GDM1 (cell line): ENCODE measurements around the gene PRKAB1.
"Not testable (repeated sequence)": the region's sequence is repeated elsewhere in the genome, so short reads cannot be mapped to it uniquely, and the experiment has no call there.

Experiments
- DNase-seq: peaks from one replicate; lab custom pipeline; 2025; lab: John Stamatoyannopoulos, UW

PRKAB1 gene

DNA sequence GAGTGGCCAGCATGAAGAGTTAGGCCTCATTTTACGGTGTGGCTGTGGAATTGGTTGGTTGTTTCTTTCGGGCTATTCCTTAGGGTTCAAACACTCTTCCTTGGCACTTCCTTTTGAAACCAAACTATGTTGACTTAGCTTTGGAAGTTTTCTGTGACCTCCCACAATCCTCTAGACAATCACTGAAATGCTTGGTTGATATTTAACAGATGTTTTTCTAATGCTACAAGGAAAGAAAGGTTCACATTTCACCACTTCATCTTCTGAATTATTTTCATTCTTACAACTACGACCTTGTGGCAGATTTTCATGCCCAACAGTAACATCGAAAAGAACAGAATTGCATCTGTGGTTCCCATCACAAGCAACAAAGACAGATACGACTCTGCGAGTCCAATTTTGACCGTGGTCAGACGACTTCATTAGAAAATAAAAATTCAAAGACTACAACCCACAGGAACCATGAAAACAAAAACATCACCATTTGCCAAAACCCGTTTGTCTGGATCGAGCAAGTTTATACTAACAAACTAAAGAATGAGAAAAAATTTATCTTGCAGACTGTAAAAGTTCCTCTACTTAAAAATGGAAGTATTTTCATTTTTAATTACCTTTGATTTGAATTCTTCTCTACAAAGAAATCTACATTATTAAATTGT is 16.9 kb downstream of the PRKAB1 start:
- DNase-seq = no peak

- no peak for DNase-seq
Measured at GRCh38 chr12:119685375-119685774, 17.4 kb downstream of the PRKAB1 start.

DNA sequence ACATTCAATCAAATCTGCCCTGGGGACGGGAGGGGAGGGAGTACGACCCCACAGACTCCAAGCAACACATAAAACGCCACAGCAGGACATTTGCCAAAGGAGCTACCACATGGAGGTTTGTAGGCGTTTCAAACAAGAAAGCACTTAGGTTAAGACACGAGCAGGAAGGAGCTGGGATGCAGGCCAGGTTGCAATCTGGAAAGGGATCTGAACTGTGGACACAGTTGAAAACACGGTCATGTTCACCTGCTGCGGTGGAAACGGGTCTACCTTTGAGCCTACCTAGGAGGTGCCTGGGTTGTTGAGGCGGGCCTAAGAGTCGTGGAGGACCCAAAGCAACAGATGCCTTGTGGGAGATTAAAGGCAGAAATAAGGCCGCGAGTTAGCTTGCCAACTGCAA is 18.4 kb downstream of the PRKAB1 start:
- DNase-seq = no peak

GRCh38 chr12:119686776-119687175 is 18.8 kb downstream of the PRKAB1 start:
- DNase-seq = no peak

DNA sequence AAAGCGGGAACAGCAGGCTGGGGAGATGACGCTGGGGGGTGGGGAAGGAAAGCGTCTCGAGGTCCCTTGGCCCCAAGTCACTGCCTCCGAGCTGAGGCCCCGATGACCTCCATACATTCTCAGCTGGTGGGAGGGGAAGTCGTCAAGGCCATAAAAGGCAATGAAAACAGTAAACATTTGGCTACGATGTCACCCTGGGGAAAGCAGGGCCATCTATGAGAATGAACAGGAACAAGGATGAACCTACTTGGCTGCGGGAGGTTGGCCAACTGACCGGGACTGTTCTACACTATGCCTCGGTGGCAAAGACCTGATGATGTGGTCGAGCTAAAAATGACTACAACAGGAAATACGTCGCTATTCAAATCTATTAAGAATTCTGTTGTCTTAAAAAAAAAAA is 19.5 kb downstream of the PRKAB1 start:
- DNase-seq = no peak

DNA sequence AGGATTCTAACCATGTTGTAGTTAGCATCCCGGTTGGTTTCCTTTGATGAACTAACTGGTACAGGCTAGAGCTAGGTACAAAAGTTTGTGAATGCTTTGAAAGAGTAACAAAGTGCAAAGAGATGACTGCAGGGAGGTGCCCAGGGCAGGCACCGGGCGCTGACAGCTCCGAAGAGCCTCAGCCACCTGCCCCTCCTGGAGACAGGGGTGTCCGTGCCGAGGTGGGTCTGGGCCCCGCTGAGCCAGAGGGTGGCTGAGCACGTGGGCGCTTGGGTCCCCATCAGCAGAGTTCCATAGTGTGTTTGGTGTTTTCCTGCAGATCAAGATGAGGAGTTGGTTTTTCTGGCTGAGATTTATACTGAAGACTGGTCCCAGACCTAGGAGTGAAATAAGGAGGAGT is 19.9 kb downstream of the PRKAB1 start:
- DNase-seq = no peak

GRCh38 chr12:119689935-119690500 is 22.1 kb downstream of the PRKAB1 start:
- no peak for DNase-seq

- no peak for DNase-seq
Measured at GRCh38 chr12:119691202-119691810, 23.4 kb downstream of the PRKAB1 start.

GRCh38 chr12:119692410-119692809 is 24.5 kb downstream of the PRKAB1 start:
- DNase-seq = no peak

GRCh38 chr12:119692997-119693396 is 25.1 kb downstream of the PRKAB1 start:
- no peak for DNase-seq

- DNase-seq = no peak
Measured at GRCh38 chr12:119693511-119693910, 25.6 kb downstream of the PRKAB1 start.

DNA sequence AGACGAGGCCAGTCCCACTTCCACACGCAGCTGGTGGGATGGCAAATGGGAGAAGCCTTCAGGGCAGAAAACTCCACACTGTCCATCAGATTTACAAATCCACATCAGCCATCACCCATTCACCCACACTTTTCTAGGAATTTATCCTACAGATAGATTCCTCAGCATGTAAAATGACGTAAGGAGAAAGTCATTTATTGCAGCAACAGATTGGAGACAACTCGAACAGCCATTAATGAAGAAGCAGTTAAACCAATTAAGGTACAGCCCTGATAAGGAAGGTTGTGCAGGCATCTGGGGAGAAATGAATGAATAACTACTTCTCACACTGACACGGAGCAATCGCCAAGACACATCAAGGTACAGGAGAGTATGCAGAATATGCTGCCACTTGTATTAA is 26.2 kb downstream of the PRKAB1 start:
- no peak for DNase-seq

DNA sequence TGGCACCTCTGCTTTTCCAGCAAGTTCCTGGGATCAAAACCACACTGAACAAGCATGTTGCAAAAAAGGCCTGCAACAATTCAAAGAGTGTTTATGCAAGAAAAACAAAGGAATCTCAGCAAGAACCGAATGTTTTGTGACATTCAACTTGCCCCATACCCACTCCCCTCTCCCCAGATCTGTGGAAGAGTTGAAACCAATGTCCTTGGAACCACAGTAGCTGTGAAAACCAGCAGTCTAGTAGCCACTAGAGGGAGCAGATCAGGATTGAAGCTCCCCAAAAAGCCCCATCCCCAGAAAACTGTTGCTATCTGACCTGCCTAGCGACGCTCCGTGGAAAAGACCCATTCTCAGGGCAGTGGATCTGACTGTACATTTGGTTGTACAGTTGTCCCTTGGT is 27.1 kb downstream of the PRKAB1 start:
- no peak for DNase-seq

- DNase-seq = no peak
Measured at GRCh38 chr12:119696943-119697342, 29.0 kb downstream of the PRKAB1 start.

- DNase-seq = no peak
Measured at GRCh38 chr12:119699199-119699760, 31.3 kb downstream of the PRKAB1 start.

DNA sequence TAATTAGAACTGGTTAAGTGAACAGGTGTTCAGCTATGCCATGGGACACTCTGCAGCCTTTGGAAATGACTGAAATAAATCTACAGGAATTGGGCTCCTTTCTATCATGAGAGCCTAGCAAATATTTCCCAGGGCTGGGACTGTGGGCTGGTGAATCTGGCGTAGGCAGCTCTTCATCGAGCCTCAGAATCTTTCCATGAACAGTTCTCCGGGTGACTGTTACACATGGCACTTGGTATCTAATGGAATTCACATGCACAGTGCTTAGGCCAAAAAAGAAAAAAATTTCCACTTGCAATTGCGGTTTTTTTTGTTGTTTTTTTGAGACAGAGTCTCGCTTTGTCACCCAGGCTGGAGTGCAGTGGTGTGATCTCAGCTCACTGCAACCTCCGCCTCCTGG is 32.1 kb downstream of the PRKAB1 start:
- no peak for DNase-seq

DNA sequence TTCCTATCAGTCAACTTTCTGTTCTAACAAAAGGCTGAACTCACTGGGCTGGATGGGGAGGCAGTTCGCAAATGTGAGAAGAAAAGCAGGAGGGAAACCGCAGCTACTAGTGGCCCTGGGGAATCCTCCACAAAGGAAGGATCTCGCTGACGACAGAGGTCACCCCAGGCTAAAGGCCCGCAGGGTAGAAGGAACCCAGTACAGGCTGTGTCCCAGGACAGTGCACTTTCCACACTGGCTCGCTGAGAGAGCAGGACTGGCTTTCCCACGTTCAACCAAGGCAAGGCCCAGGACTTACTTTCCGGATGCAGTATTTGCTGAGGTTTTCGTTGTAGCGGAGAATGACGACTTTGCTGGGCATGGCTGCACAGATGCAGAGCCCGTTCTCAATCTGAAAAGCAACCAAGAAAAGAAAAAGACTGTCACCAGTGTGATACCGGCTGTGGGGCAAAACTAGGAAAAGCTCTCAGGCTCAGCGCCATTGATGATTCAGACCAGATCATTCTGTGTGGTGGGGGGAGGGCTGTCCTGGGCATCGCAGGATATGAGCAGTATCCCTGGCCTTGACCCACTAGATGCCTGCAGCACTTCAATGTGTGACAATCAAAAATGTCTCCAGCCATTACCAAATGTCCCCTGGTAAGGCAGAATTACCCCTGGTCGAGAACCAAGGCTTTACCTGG is 36.3 kb downstream of the PRKAB1 start:
- DNase-seq = no peak

GRCh38 chr12:119705182-119705581 is 37.2 kb downstream of the PRKAB1 start:
- DNase-seq = no peak

DNA sequence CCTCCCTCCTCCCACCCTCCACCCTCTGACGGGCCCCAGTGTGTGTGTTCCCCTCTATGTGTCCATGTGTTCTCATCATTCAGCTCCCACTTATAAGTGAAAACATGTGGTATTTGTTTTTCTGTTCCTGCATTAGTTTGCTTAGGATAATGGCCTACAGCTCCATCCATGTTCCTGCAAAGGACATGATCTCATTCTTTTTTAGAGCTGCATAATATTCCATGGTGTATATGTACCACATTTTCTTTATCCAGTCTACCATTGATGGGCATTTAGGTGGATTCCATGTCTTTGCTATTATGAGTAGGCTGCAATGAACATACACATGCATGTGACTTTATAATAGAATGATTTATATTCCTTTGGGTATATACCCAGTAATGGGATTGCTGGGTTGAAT is 38.5 kb downstream of the PRKAB1 start:
- DNase-seq = not testable (repeated sequence)

GRCh38 chr12:119710374-119710964 is 42.5 kb downstream of the PRKAB1 start:
- DNase-seq = no peak

DNA sequence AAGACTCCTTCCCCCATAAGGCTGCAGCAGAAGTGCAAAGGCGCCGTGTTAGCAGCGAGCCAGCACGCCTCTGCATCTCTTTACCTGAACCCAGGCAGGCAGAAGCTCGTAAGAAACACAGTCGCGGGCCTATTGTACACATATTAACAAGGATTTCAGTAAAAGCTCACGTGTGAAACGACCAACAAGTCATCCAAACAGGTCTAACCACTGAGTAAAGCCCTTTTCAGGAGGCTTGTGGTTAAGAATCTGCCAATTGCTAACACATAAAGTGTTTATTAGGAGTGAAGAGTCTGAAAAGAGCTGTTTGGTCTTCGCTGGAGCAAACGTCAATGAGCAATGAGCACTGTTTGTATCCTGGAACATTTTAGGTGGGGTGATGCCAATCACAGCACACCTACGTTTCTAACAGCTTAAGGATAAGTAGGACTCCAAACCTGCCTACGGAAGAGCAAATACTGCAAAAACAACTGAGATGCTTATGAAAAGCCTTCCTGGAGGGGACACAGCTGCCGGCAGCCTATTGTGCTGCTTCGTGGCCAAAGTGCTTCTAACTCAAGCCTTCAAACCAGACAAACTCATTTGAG is 43.1 kb downstream of the PRKAB1 start:
- no peak for DNase-seq

DNA sequence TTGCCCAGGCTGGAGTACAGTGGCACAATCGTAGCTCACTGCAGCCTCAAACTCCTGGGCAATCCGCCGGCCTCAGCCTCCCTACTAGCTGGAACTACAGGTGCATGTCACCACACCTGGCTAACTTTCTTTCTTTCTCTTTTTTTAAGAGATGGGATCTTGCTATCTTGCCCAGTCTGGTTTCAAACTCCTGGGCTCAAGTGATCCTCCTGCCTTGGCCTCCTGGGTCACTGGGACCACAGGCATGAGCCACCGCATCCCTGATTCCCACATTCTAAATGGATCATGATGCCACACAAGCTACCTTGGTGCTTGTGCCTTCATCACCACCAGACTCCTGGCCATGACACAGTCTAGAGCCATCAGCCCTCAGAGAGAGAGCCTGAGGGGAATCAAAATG is 43.8 kb downstream of the PRKAB1 start:
- DNase-seq = no peak
